NCI-H2107 (cell line): ENCODE data around the gene IFNG-AS1.

Source experiments
- DNase-seq: peaks from one replicate; lab custom pipeline; 2025; lab: John Stamatoyannopoulos, UW

Gene IFNG-AS1

GRCh38 chr12:67994046-67994445 lies 4.8 kb downstream of the IFNG-AS1 start:
- DNase-seq = no peak

DNA sequence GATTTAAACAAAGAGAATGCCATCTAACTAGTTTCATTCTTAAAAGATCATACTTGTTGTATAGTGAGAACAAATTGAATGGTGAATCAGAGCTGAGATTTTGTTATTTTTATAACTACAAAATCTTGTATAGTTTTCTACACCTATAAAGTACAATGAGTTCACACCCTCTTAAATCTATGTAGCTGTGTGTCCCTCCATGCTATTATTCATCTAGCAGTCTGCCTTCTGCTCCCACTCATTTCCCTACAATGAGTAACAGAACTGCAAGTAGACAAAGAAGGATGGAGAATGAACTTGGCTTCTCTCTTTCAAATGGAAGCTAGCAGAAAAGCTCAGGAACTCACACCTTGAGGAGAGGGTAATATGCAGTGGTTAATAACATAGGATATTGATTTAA lies 7.1 kb downstream of the IFNG-AS1 start:
- no peak for DNase-seq

DNA sequence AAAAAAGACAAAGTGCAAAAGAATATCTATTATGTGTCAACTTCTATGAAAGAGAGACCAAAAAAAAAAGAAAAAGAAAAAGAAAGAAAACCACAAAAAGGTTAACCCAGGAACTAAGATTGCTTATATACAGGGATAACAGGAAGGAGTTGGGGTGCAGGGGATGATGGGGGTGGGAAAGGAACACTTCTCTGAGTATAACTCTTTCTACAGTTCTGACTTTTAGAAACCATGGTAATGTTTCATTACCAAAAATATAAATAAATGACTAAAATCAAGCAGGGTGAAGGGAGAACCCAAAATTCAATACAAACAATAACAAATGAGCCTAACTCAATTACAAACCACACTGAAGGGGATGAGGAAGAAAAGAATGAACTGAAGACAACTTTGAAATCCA lies 9.1 kb downstream of the IFNG-AS1 start:
- no peak for DNase-seq

DNA sequence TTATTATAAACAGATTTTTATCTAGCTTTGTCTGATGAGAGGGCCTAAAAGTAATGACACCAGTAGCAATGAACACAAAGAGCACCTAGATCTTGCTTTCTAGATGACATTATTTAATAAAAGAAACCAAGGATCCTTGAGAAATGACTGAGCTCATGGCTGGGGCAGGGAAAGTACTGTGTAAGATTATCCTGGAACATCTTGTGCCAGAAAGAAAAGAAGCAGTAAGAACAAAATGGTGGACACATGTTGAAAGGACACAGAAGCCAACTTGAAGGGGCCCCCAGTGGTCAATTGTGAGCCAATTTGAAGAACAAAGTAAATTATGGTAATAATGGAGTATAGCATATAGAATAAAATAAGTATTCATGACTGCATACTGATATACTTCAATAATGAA lies 10.0 kb downstream of the IFNG-AS1 start:
- no peak for DNase-seq

DNA sequence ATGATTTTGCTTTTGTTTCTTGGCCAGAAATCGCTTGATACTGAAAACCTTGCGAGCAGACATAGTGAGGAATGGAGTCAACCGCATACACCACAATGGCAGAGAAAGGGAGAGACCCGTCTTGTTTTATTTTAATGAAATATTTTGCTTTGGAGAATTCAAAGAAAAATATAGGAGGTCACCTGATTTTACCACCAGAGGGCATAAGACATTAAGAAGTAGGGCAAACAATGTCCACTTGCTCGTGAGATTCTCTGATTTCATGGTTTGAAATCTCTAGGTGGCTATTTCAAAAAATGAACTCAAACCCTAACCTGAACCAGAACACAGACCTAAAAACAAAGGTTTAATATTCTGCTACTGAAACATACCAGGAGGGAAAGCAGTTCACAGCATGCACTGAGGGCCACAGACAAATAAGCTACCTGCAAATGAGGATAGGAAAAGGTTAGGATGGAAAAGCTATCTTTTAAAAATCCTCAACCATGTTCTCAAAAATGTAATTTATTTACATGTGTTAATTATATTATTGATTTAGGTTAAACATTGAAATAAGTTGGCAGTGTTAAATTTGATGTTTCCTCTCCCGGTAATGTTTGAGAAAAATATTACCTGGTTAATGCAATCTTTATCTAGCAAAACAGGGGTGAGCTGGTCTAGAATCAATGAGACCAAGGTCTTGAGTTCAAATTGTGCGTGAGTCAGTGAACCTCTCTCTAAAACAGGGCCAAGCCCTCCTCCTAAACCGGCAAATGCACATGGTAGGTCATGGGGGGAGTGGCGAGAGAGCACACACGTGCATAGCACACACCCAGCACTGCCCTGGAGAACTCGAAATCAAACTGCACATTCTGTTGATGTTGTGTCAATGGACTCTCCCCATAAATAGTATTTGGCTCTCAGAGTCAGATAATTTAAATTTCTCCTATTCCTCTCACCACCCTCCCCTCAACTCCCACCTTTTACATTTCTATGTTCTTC lies 12.5 kb downstream of the IFNG-AS1 start:
- DNase-seq = peak; percentile 9

DNA sequence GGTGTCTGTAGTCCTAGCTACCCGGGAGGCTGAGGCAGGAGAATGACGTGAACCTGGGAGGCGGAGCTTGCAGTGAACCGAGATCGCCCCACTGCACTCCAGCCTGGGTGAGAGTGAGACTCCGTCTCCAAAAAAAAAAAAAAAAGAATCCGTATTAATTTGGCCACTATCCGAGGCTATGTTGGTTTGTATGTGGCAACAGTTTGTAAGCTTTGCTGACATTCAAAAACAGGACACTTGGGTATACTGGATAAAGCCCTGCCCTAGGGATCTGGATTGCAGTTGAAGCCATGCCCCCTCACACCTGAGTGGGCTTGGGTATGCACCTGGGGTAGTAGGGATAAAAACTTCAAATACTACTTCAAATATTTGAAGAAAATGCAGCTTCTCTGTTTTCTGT lies 14.5 kb downstream of the IFNG-AS1 start:
- no peak for DNase-seq

DNA sequence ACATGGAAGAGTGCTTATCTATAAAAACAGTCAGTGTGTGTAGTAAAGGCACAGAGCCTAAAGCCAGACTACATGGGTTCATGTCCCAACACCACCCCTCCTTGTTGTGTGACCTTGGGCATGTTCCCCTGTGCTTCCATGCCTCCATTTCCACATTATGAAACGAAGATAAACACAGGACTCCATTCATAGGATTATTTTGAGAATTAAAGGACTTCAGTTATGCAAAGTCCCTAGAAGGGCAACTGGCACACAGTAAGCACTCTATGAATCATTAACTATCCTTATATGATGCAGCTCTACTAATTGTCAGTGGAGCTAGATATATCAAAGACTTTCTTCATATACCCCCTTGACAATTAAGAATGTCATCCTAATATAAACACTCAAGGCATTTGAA lies 17.8 kb downstream of the IFNG-AS1 start:
- DNase-seq = no peak

DNA sequence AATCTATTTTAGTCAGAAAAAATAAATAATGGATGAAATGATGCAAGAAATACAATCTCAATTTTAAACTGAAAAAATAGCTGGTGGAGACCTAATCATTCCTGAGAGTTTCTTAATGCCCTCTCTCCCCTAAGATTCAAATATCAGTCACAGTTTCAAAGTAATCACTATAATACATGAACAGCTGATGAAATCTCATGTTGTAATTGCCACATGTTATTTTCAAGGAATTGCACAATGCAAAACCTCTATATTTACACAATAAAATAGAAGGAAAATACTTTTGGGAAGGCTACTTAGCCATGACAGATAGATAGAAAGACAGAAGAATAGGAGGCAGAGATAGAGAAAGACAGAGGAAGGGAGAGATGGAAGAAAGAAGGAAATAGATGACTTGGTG lies 18.2 kb downstream of the IFNG-AS1 start:
- DNase-seq = no peak

GRCh38 chr12:68011206-68011881 lies 22.1 kb downstream of the IFNG-AS1 start:
- no peak for DNase-seq

DNA sequence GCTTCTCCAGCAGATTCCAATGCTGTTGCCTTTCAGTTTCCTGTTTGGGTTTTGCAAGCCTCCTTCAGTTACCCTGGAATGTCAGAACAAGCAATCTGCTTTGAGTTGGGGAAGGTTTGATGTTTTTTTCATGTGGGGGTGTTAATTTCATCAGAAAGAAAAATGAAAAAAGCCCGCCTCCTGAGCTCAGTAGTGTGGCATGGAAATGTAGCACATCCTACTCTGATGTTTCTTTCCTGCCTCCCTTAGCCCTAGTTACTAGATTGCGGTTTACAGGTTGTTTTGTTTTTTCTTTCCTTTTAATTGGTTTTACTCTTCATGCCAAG lies 22.6 kb downstream of the IFNG-AS1 start:
- no peak for DNase-seq

- DNase-seq = peak; percentile 23
Observed at GRCh38 chr12:68012712-68013111, 23.5 kb downstream of the IFNG-AS1 start.

- DNase-seq = no peak
Observed at GRCh38 chr12:68013181-68013580, 23.9 kb downstream of the IFNG-AS1 start.

DNA sequence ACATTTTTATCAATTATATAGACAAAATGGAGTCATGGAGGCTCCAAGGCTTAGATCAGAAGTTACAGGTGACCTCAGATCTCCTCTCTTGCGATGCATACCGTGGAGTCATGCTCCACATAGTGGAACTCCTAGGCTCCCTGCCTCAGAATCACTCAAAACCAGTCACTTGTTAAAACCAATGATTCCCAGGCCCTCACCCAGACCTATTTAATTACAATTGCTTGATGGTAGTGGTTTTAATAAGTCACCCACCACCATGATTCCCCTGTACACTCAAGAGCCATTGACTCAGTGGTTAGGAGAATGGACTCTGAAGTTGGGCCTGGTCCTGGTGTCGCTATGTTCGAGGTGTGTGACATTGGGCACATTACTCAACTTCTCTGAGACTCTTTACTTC lies 26.9 kb downstream of the IFNG-AS1 start:
- DNase-seq = no peak

DNA sequence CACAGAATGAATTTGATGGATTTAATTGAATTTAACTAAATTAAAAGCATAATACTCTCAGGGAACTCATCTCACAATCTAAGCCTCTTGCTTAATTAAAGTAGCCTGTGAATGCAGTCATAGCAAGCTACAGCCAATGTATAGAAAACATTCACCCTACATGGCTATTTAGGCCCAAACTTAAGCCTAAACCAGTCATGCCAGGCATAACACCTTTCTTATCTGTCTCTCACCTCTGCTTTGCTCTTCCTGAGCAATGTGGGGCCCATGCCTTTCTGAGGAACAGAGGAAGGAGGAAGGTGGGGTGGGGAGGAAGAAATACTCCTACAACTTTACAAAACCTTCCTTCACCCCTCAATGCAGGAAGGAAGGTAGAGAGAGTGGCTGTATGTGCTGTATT lies 29.1 kb downstream of the IFNG-AS1 start:
- DNase-seq = no peak

GRCh38 chr12:68020049-68020448 lies 30.8 kb downstream of the IFNG-AS1 start:
- no peak for DNase-seq

DNA sequence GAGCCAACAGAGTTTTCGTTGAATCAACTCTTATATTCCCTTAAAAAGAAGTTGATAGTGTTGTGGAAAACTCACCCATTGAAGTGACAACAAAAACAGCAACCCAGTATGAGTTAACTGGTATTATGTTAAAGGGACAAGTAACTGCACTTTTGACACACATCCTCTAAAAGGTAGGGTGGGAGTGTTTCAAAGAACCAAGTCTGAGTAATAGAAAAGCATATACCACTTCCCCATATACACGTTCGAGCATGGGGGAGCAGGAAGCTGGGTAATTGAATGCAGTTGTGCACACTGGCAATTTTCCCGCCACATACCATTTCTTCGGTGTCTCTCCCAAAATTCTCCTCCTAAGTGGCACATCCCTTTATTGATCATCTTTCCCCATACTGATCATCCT lies 31.5 kb downstream of the IFNG-AS1 start:
- no peak for DNase-seq

DNA sequence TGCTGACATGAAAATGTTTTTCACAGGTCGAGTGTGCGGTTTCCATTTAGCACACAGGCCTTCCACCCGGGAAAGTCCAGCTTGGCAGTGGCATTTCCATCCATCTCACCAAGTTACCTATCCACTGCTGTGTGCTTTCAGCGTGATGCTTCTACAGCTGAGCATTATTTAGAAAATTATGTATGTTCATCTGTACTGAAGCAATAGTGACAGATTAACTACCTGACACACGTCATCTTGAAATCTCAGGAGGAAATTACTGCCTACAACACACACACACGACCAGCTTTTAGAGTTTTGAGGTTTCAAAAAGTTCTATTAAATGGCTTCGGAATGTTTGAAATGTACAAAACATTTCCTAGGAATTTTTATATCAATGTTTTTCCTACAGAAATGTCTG lies 39.4 kb downstream of the IFNG-AS1 start:
- DNase-seq = no peak

- no peak for DNase-seq
Observed at GRCh38 chr12:68030248-68030647, 41.0 kb downstream of the IFNG-AS1 start.

DNA sequence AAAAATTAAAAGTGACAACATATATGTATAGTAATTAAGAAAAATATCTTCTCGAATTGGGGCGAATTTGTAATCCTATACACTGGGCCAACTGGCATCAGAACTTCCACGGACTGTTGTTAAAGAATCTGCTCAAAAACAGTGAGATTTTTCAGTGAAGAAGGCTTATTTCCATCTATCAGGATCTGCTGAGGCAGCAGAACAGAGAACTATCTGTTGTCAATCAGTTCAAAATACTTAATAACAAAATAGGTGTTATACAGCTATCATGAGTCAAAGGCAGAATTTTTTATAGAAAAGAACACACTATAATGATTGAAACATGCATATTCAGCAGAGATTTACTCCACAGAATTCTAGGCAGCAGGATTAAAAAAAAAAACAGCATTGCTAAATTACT lies 41.9 kb downstream of the IFNG-AS1 start:
- no peak for DNase-seq

DNA sequence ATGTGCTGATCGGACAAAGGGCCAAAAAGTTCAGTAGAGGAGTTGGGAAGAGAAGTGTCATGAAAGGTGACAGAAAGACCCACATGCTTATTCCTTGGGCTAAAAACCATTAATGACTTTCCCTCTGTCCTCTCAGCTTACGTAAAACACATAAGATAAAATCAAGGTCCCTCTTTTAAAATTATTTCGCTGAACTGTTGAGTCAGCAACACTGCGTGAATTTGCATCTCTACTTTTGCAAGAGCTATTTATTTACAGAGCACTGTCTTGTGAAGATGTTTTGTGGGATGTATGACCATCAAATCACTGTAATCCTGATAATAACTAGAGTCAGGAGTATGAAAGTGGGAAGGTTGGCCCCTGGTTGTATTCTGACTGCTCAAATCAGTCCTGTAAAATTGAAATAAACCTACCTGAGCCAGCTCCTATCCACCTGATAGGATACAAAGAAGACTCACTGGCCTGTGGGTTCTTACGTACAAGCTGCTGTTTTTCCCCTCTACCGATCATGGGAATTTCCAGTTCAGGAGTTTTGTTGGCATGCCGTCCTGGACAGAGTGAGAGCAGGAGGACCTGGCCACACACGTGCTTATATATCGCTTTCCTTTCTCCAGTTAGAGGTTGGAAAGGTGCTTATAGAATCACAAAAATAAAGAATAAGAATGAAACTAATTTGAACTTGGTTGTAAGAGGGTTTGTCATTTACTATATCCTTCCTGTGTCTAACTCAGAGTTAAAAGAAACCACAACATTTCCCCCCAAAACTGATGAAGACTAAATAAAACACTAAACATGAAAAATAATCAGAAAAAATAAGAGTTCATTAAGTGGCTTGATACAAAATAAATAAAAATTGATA lies 42.9 kb downstream of the IFNG-AS1 start:
- no peak for DNase-seq

DNA sequence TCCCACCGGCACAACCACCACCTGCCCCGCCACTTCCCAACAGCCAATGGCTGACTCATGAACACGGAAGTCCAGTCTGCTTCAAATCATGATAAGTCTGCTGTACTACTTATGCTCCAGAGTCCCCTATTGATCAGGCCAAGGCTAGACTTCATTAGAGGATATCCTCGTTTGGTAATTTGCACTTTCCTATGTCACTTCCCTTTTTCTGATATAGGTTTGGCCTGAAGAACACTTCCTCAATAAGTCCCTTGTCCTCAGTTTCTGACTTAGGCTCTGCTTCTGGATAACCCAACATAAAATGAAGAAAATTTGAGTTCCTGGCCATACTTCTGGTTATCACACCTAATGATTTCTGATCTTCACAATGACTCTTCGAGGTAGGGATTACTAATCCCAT lies 45.3 kb downstream of the IFNG-AS1 start:
- DNase-seq = no peak

GRCh38 chr12:68036642-68037041 lies 47.4 kb downstream of the IFNG-AS1 start:
- no peak for DNase-seq
